Measurements from ENCODE around the gene JADE2. TPM values are rescaled to one million over a fixed set of nuclear protein-coding genes. Genes with fewer than 3 reads are reported as not detected.
"Not testable (repeated sequence)": the region's sequence is repeated elsewhere in the genome, so short reads cannot be mapped to it uniquely, and the experiment has no call there.

Gene JADE2
- total RNA-seq, 1 experiment from 2014 or later = 39.9 TPM

DNA sequence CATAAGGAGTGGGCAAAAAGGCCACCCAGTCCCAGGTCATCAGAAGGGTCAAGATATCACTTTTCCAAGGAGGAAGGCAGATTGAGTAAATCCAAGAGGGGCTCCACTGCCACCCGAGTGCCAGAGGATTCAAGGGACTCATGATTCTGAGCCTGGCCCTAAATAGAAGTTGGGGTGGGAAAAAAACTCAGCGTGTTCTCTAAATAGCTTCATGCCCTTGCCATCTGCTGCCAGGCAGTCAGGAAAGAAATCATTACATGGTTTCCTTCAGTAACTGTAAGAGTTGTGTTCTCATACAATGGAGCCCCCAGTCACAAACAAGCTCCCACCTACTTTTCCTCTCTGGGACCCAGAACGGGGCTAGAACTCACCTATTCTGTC is 70.0 kb downstream of the JADE2 start:
- DNase-seq (ENCODE audit: low read depth, low spot score) (no peak), ATAC-seq (no peak)
- ChIA-PET RAD21 (ENCODE audit: low non-redundant PET in 1 of 2, low total read pairs in 2 of 2, uncharacterized antibody in 2 of 2, unreplicated experiment in 2 of 2) (no interaction called here), CTCF (no interaction called here), POLR2A (no interaction called here)
- Histone ChIP-seq H3K4me3 (replicated peaks in 1 of 2; ENCODE audit: low read depth in 1 of 2, low read length in 2 of 2) (no peak overlapping the region), H3K27ac (ENCODE audit: low read depth, low read length) (no peak overlapping the region), H3K9me2 (ENCODE audit: insufficient read depth) (no peaks in the 10 kb centered on the region), H3K4me2 (ENCODE audit: low read length) (no peak overlapping the region), H3K79me2 (ENCODE audit: insufficient read depth, low read length) (no peaks in the 10 kb centered on the region), H3K4me1 (ENCODE audit: control insufficient read depth in 1 of 2, insufficient read depth in 2 of 2, low read length in 2 of 2) (peaks cover 20 to 26% of the 10 kb centered on the region in 2 experiments), H2AFZ (ENCODE audit: low read depth, low read length, poor library complexity, severe bottlenecking) (no peak overlapping the region), H4K20me1 (ENCODE audit: insufficient read depth) (no peaks in the 10 kb centered on the region), H3K9me3 (ENCODE audit: control insufficient read depth in 1 of 2, insufficient read depth in 1 of 2, low read depth in 1 of 2, low read length in 2 of 2) (no peaks in the 10 kb centered on the region), H3K36me3 (ENCODE audit: control insufficient read depth in 1 of 2, insufficient read depth in 2 of 2, low read length in 2 of 2) (no peaks in the 10 kb centered on the region), H3K9ac (ENCODE audit: low read length) (no peak overlapping the region), H3K27me3 (ENCODE audit: insufficient read depth, low read length) (no peaks in the 10 kb centered on the region)
- intact Hi-C loops (cut with micrococcal nuclease) = no loop called here
- no TSS peak for BruUV-seq (replicated peaks)
- TF ChIP-seq FOSL1 (IDR thresholded peaks at IDR 0.05; ENCODE audit: low read depth) (no peak), ELF1 (IDR thresholded peaks at IDR 0.05; ENCODE audit: borderline replicate concordance, low read depth) (no peak), ZFX (IDR thresholded peaks at IDR 0.05) (no peak), YY1 (IDR thresholded peaks at IDR 0.05; ENCODE audit: extremely low read depth, insufficient replicate concordance, low read depth, low read length) (no peak), ZNF274 (IDR thresholded peaks at IDR 0.05; ENCODE audit: low read depth, low read length) (no peak), EGR1 (IDR thresholded peaks at IDR 0.05; ENCODE audit: low read depth) (no peak), CEBPB (IDR thresholded peaks at IDR 0.05; ENCODE audit: low read depth) (no peak), SIN3A (IDR thresholded peaks at IDR 0.05; ENCODE audit: low read depth) (no peak), CBX3 (IDR thresholded peaks at IDR 0.05; ENCODE audit: low read depth) (no peak), SP1 (IDR thresholded peaks at IDR 0.05; ENCODE audit: low read depth) (no peak), POLR2AphosphoS5 (IDR thresholded peaks at IDR 0.05; ENCODE audit: low read depth, low read length) (no peak)
- TF ChIP-seq, protein P1, sequence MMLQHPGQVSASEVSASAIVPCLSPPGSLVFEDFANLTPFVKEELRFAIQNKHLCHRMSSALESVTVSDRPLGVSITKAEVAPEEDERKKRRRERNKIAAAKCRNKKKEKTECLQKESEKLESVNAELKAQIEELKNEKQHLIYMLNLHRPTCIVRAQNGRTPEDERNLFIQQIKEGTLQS (IDR thresholded peaks at IDR 0.05) = no peak
- TF ChIP-seq, protein P2, sequence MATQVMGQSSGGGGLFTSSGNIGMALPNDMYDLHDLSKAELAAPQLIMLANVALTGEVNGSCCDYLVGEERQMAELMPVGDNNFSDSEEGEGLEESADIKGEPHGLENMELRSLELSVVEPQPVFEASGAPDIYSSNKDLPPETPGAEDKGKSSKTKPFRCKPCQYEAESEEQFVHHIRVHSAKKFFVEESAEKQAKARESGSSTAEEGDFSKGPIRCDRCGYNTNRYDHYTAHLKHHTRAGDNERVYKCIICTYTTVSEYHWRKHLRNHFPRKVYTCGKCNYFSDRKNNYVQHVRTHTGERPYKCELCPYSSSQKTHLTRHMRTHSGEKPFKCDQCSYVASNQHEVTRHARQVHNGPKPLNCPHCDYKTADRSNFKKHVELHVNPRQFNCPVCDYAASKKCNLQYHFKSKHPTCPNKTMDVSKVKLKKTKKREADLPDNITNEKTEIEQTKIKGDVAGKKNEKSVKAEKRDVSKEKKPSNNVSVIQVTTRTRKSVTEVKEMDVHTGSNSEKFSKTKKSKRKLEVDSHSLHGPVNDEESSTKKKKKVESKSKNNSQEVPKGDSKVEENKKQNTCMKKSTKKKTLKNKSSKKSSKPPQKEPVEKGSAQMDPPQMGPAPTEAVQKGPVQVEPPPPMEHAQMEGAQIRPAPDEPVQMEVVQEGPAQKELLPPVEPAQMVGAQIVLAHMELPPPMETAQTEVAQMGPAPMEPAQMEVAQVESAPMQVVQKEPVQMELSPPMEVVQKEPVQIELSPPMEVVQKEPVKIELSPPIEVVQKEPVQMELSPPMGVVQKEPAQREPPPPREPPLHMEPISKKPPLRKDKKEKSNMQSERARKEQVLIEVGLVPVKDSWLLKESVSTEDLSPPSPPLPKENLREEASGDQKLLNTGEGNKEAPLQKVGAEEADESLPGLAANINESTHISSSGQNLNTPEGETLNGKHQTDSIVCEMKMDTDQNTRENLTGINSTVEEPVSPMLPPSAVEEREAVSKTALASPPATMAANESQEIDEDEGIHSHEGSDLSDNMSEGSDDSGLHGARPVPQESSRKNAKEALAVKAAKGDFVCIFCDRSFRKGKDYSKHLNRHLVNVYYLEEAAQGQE (IDR thresholded peaks at IDR 0.05; ENCODE audit: low read depth) = no peak
- TF ChIP-seq, protein P3, sequence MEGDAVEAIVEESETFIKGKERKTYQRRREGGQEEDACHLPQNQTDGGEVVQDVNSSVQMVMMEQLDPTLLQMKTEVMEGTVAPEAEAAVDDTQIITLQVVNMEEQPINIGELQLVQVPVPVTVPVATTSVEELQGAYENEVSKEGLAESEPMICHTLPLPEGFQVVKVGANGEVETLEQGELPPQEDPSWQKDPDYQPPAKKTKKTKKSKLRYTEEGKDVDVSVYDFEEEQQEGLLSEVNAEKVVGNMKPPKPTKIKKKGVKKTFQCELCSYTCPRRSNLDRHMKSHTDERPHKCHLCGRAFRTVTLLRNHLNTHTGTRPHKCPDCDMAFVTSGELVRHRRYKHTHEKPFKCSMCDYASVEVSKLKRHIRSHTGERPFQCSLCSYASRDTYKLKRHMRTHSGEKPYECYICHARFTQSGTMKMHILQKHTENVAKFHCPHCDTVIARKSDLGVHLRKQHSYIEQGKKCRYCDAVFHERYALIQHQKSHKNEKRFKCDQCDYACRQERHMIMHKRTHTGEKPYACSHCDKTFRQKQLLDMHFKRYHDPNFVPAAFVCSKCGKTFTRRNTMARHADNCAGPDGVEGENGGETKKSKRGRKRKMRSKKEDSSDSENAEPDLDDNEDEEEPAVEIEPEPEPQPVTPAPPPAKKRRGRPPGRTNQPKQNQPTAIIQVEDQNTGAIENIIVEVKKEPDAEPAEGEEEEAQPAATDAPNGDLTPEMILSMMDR (IDR thresholded peaks at IDR 0.05 in 2 of 3, conservative IDR thresholded peaks at IDR 0.05 in 1 of 3; ENCODE audit: borderline replicate concordance in 1 of 3, insufficient read depth in 1 of 3, low read depth in 2 of 3, low read length in 2 of 3) = no peak

DNA sequence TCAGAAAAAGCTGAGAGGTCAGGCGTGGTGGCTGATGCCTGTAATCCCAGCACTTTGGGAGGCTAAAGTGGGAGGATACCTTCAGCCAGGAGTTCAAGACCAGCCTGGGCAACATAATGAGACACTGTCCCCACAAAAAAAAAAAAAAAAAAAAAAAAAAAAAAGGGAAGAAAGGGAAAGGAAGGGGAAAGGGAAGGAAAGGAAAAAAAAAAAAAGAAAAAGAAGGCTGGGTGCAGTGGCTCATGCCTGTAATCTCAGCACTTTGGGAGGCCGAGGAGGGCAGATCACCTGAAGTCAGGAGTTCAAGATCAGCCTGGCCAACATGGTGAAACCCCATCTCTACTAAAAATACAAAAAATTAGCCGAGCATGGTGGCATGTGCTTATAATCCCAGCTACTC is 74.3 kb downstream of the JADE2 start:
- H3K27ac ChIP-seq (ENCODE audit: low read depth, low read length); intact Hi-C loops (cut with micrococcal nuclease); ATAC-seq; BruUV-seq (replicated peaks); H3K4me2 ChIP-seq (ENCODE audit: low read length); H4K20me1 ChIP-seq (ENCODE audit: insufficient read depth); H3K4me1 ChIP-seq (ENCODE audit: control insufficient read depth in 1 of 2, insufficient read depth in 2 of 2, low read length in 2 of 2); H3K9me2 ChIP-seq (ENCODE audit: insufficient read depth); H3K9me3 ChIP-seq (ENCODE audit: control insufficient read depth in 1 of 2, insufficient read depth in 1 of 2, low read depth in 1 of 2, low read length in 2 of 2); H2AFZ ChIP-seq (ENCODE audit: low read depth, low read length, poor library complexity, severe bottlenecking); H3K4me3 ChIP-seq (replicated peaks in 1 of 2; ENCODE audit: low read depth in 1 of 2, low read length in 2 of 2); H3K79me2 ChIP-seq (ENCODE audit: insufficient read depth, low read length); H3K36me3 ChIP-seq (ENCODE audit: control insufficient read depth in 1 of 2, insufficient read depth in 2 of 2, low read length in 2 of 2); H3K27me3 ChIP-seq (ENCODE audit: insufficient read depth, low read length); RAD21 ChIA-PET (ENCODE audit: low non-redundant PET in 1 of 2, low total read pairs in 2 of 2, uncharacterized antibody in 2 of 2, unreplicated experiment in 2 of 2); H3K9ac ChIP-seq (ENCODE audit: low read length); DNase-seq (ENCODE audit: low read depth, low spot score): not testable (repeated sequence)
- ChIA-PET CTCF (interaction anchor here (5.3 kb wide), 1 partner anchor 12 kb away, joined by 22 read pairs; no protein-coding TSS in a partner anchor), POLR2A (interaction anchor here (0.7 kb wide), 1 partner anchor 10 kb away, joined by 5 read pairs; no protein-coding TSS in a partner anchor)
